Left forelimb (tissue), 1 donor: ENCODE data around the gene RUNX3.

ENCODE experiments used
- DNase-seq: peaks from one replicate; pipeline ENCODE4 v3.0.0-alpha.2; 2018; ENCODE audit warnings: low spot score

Gene RUNX3

GRCh38 chr1:24963099-24963872 lies 33.2 kb upstream of the RUNX3 start:
- DNase-seq, result no peak

GRCh38 chr1:24961961-24962861 lies 32.1 kb upstream of the RUNX3 start:
- DNase-seq, result no peak

- no peak for DNase-seq
Observed at GRCh38 chr1:24961334-24961733, 31.3 kb upstream of the RUNX3 start.

- DNase-seq, result no peak
Observed at GRCh38 chr1:24960071-24960801, 30.2 kb upstream of the RUNX3 start.

- DNase-seq, result no peak
Observed at GRCh38 chr1:24959623-24959975, 29.5 kb upstream of the RUNX3 start.

- DNase-seq, result no peak
Observed at GRCh38 chr1:24958766-24959622, 28.9 kb upstream of the RUNX3 start.

GRCh38 chr1:24957808-24958752 lies 28.0 kb upstream of the RUNX3 start:
- no peak for DNase-seq

GRCh38 chr1:24957016-24957807 lies 27.1 kb upstream of the RUNX3 start:
- DNase-seq, result no peak

GRCh38 chr1:24955779-24956365 lies 25.8 kb upstream of the RUNX3 start:
- no peak for DNase-seq

- DNase-seq, result no peak
Observed at GRCh38 chr1:24955161-24955560, 25.1 kb upstream of the RUNX3 start.

GRCh38 chr1:24954631-24955030 lies 24.6 kb upstream of the RUNX3 start:
- no peak for DNase-seq

- no peak for DNase-seq
Observed at GRCh38 chr1:24954022-24954421, 23.9 kb upstream of the RUNX3 start.

GRCh38 chr1:24952413-24952841 lies 22.4 kb upstream of the RUNX3 start:
- DNase-seq, result no peak

GRCh38 chr1:24951810-24952412 lies 21.8 kb upstream of the RUNX3 start:
- DNase-seq, result no peak

GRCh38 chr1:24951337-24951736 lies 21.3 kb upstream of the RUNX3 start:
- no peak for DNase-seq

GRCh38 chr1:24949331-24949881 lies 19.3 kb upstream of the RUNX3 start:
- no peak for DNase-seq

GRCh38 chr1:24948079-24948827 lies 18.2 kb upstream of the RUNX3 start:
- no peak for DNase-seq
